Breast epithelium (tissue), 3 donors: ENCODE results near the gene FBXL4.

Source experiments
- POLR2A ChIP-seq: fragments of 450-650 bp; IDR thresholded peaks from one replicate; pipeline ENCODE4 v1.6.1; 2016; ENCODE audit warnings: antibody characterized with exemption, mild to moderate bottlenecking, moderate library complexity
- TF ChIP-seq, protein P1 (sequence below), 3 donors: fragments of 450-650 bp; IDR thresholded peaks; one replicate each; pipeline ENCODE4 v1.5.1; 2016 to 2017; ENCODE audit warnings: antibody characterized with exemption in 3 of 3, mild to moderate bottlenecking in 3 of 3, moderate library complexity in 3 of 3

GRCh38 chr6:98900706-98901105 is 47.0 kb downstream of the FBXL4 start:
- TF ChIP-seq, protein P1, sequence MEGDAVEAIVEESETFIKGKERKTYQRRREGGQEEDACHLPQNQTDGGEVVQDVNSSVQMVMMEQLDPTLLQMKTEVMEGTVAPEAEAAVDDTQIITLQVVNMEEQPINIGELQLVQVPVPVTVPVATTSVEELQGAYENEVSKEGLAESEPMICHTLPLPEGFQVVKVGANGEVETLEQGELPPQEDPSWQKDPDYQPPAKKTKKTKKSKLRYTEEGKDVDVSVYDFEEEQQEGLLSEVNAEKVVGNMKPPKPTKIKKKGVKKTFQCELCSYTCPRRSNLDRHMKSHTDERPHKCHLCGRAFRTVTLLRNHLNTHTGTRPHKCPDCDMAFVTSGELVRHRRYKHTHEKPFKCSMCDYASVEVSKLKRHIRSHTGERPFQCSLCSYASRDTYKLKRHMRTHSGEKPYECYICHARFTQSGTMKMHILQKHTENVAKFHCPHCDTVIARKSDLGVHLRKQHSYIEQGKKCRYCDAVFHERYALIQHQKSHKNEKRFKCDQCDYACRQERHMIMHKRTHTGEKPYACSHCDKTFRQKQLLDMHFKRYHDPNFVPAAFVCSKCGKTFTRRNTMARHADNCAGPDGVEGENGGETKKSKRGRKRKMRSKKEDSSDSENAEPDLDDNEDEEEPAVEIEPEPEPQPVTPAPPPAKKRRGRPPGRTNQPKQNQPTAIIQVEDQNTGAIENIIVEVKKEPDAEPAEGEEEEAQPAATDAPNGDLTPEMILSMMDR (IDR thresholded peaks at IDR 0.05), result no peak
- no peak for TF ChIP-seq POLR2A
